ENCODE data around the gene OOEP. TPM values are rescaled to one million over a fixed set of nuclear protein-coding genes. Genes with fewer than 3 reads are reported as not detected.

OOEP gene
- total and polyA plus RNA-seq, 2 of the 4 experiments (the other 2 are of a cell fraction), result not detected

- H4K91ac ChIP-seq (ENCODE audit: insufficient read depth, low read depth, low read length), result no peak overlapping the region
- no peak overlapping the region for H3K56ac ChIP-seq (ENCODE audit: extremely low read depth, insufficient read depth, low read length)
- dilution Hi-C loops (cut with HindIII; ENCODE audit: low sequenced_read_pairs, unreplicated experiment), result no loop called here
- no peaks in the 10 kb centered on the region for H3K9me3 ChIP-seq (ENCODE audit: control insufficient read depth, insufficient read depth, low read length)
- H3K14ac ChIP-seq (replicated peaks; ENCODE audit: low read depth, low read length), result no peak overlapping the region
- in situ Hi-C loops (cut with MboI; ENCODE audit: low sequenced_read_pairs), result loop anchor here (25.0 kb wide), 1 partner anchor 917 kb away; no protein-coding TSS in a partner anchor
- no peak overlapping the region for H2BK20ac ChIP-seq (ENCODE audit: low read depth, low read length)
- DNase-seq (no peak), ATAC-seq (ENCODE audit: low read depth) (no peak)
- no peak overlapping the region for H3K18ac ChIP-seq (ENCODE audit: low read depth, low read length)
- no peaks in the 10 kb centered on the region for H3K36me3 ChIP-seq (ENCODE audit: control insufficient read depth, insufficient read depth, low read length)
- H3K9ac ChIP-seq (ENCODE audit: low read depth, low read length), result no peak overlapping the region
- H3K4me3 ChIP-seq (ENCODE audit: insufficient read depth, low read depth, low read length), result no peak overlapping the region
- H3K79me1 ChIP-seq (ENCODE audit: low read depth in 1 of 2, low read length in 2 of 2), result no peaks in the 10 kb centered on the region
- no peak overlapping the region for H2AK5ac ChIP-seq (ENCODE audit: low read depth, low read length)
- no TSS peak for BruUV-seq (replicated peaks)
- intact Hi-C loops (cut with micrococcal nuclease), result loop anchor here (5.0 kb wide), 3 partner anchors 147 to 917 kb away; no protein-coding TSS in a partner anchor
- H3K27me3 ChIP-seq (ENCODE audit: control insufficient read depth, insufficient read depth, low read length), result peaks cover 9% of the 10 kb centered on the region
- H2BK15ac ChIP-seq (ENCODE audit: low read depth, low read length), result no peak overlapping the region
- no peak overlapping the region for H2BK120ac ChIP-seq (ENCODE audit: low read depth, low read length)
- no peaks in the 10 kb centered on the region for H4K20me1 ChIP-seq (ENCODE audit: insufficient read depth, low read length)
- POLR2A ChIA-PET (ENCODE audit: unreplicated experiment), result no interaction called here
- H2AFZ ChIP-seq (replicated peaks; ENCODE audit: low read length, poor library complexity), result no peak overlapping the region
- no peak overlapping the region for H2BK5ac ChIP-seq (ENCODE audit: low read depth, low read length, poor library complexity, severe bottlenecking)
- CTCF ChIA-PET, result interaction anchor here (0.6 to 1.4 kb wide), 3 partner anchors 43 to 1032 kb away, joined by 3 read pairs; no protein-coding TSS in a partner anchor
- H3K23ac ChIP-seq (ENCODE audit: low read depth, low read length), result no peak overlapping the region
- H4K5ac ChIP-seq (ENCODE audit: low read depth, low read length), result no peak overlapping the region
- no peaks in the 10 kb centered on the region for H3K9me1 ChIP-seq (ENCODE audit: insufficient read depth, low read length)
- H3K4me2 ChIP-seq (ENCODE audit: low read depth, low read length), result no peak overlapping the region
- 100% methylated on average over 1 of the region's 3 CpGs; no CpG with 5 or more reads in 1 of the 2 experiments for WGBS, 2 experiments (ENCODE audit: extremely low coverage in 2 of 2, insufficient read length in 1 of 2)
- no peak overlapping the region for H3K4ac ChIP-seq (ENCODE audit: low read depth, low read length)
- no peak overlapping the region for H2AK9ac ChIP-seq (replicated peaks; ENCODE audit: low read depth, low read length, poor library complexity)
- H3K4me1 ChIP-seq (ENCODE audit: control insufficient read depth, insufficient read depth, low read length), result no peaks in the 10 kb centered on the region
- no peak overlapping the region for H4K8ac ChIP-seq (ENCODE audit: low read depth in 2 of 2, low read length in 2 of 2)
- TF ChIP-seq CTCF (conservative IDR thresholded peaks at IDR 0.05; ENCODE audit: low read depth, low read length) (no peak), BHLHE40 (IDR thresholded peaks at IDR 0.05; ENCODE audit: low read depth, low read length) (no peak), MAZ (IDR thresholded peaks at IDR 0.05; ENCODE audit: borderline replicate concordance, low read depth, low read length) (no peak), ELK1 (IDR thresholded peaks at IDR 0.05; ENCODE audit: borderline replicate concordance, low read depth, low read length) (no peak), FOS (IDR thresholded peaks at IDR 0.05; ENCODE audit: low read depth, low read length) (no peak), USF2 (IDR thresholded peaks at IDR 0.05; ENCODE audit: low read depth, low read length) (no peak), NFE2L2 (IDR thresholded peaks at IDR 0.05; ENCODE audit: low read depth, low read length) (no peak)
- H3K27ac ChIP-seq (ENCODE audit: insufficient read depth, low read length), result no peak overlapping the region
Observed at GRCh38 chr6:73329201-73329600, 40.5 kb downstream of the OOEP start.
